ENCODE results near the gene RPP40.
A peak's percentile ranks its signal among the peaks of the same experiment; 100 is the strongest.

The RPP40 gene

GRCh38 chr6:5031150-5031549 is 27.3 kb upstream of the RPP40 start:
- H3K4me1 ChIP-seq (ENCODE audit: control insufficient read depth, insufficient read depth, low read length) = peaks cover 3% of the 10 kb centered on the region; the same call in 1 of the 2 replicates
- no peak overlapping the region for H3K4me3 ChIP-seq (ENCODE audit: low read depth, low read length)
- ChIA-PET POLR2A (interaction anchor here (1.2 to 1.5 kb wide), 2 partner anchors 28 to 1010 kb away, joined by 4 to 5 read pairs; partner anchors contain the start of gene RPP40), CTCF (interaction anchor here (0.5 to 2.4 kb wide), 45 partner anchors 9 to 1183 kb away, joined by 3 to 39 read pairs (median 4); no protein-coding TSS in a partner anchor)
- no peak overlapping the region for H3K27ac ChIP-seq (ENCODE audit: extremely low read depth, low read depth, low read length)
- no peaks in the 10 kb centered on the region for H3K36me3 ChIP-seq (ENCODE audit: control insufficient read depth in 2 of 2, insufficient read depth in 1 of 2, low read length in 2 of 2)
- no peak for TF ChIP-seq ZNF324 (tag by site-specific recombination; IDR thresholded peaks at IDR 0.05)
- TF ChIP-seq, protein P1, sequence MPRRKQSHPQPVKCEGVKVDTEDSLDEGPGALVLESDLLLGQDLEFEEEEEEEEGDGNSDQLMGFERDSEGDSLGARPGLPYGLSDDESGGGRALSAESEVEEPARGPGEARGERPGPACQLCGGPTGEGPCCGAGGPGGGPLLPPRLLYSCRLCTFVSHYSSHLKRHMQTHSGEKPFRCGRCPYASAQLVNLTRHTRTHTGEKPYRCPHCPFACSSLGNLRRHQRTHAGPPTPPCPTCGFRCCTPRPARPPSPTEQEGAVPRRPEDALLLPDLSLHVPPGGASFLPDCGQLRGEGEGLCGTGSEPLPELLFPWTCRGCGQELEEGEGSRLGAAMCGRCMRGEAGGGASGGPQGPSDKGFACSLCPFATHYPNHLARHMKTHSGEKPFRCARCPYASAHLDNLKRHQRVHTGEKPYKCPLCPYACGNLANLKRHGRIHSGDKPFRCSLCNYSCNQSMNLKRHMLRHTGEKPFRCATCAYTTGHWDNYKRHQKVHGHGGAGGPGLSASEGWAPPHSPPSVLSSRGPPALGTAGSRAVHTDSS (tag by site-specific recombination; IDR thresholded peaks at IDR 0.05) = no peak
- TF ChIP-seq, protein P2, sequence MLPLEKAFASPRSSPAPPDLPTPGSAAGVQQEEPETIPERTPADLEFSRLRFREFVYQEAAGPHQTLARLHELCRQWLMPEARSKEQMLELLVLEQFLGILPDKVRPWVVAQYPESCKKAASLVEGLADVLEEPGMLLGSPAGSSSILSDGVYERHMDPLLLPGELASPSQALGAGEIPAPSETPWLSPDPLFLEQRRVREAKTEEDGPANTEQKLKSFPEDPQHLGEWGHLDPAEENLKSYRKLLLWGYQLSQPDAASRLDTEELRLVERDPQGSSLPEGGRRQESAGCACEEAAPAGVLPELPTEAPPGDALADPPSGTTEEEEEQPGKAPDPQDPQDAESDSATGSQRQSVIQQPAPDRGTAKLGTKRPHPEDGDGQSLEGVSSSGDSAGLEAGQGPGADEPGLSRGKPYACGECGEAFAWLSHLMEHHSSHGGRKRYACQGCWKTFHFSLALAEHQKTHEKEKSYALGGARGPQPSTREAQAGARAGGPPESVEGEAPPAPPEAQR (tag by site-specific recombination; IDR thresholded peaks at IDR 0.05) = no peak
- TF ChIP-seq ZNF202 (tag by site-specific recombination; IDR thresholded peaks at IDR 0.05; ENCODE audit: borderline replicate concordance) = no peak
- TF ChIP-seq ZNF350 (tag by site-specific recombination; IDR thresholded peaks at IDR 0.05) = no peak
- no peak for TF ChIP-seq ZNF23 (tag by site-specific recombination; IDR thresholded peaks at IDR 0.05; ENCODE audit: borderline replicate concordance)
- no peak for TF ChIP-seq ZNF488 (tag by site-specific recombination; IDR thresholded peaks at IDR 0.05)
- no peak for TF ChIP-seq YY1 (tag by site-specific recombination; IDR thresholded peaks at IDR 0.05)
- no peak for TF ChIP-seq ZNF48 (tag by site-specific recombination; IDR thresholded peaks at IDR 0.05)
- TF ChIP-seq FEZF1 (tag by site-specific recombination; IDR thresholded peaks at IDR 0.05) = no peak
- H3K9me3 ChIP-seq (ENCODE audit: control insufficient read depth, insufficient read depth, low read depth, low read length) = no peaks in the 10 kb centered on the region

- Histone ChIP-seq H3K9me3 (ENCODE audit: control insufficient read depth, insufficient read depth, low read depth, low read length) (no peaks in the 10 kb centered on the region), H3K27ac (ENCODE audit: extremely low read depth, low read depth, low read length) (no peak overlapping the region), H3K36me3 (ENCODE audit: control insufficient read depth in 2 of 2, insufficient read depth in 1 of 2, low read length in 2 of 2) (no peaks in the 10 kb centered on the region), H3K4me3 (ENCODE audit: low read depth, low read length) (no peak overlapping the region), H3K4me1 (ENCODE audit: control insufficient read depth, insufficient read depth, low read length) (peaks cover 3% of the 10 kb centered on the region; the same call in 1 of the 2 replicates)
- ChIA-PET POLR2A (interaction anchor here (0.5 to 1.5 kb wide), 3 partner anchors 27 to 1009 kb away, joined by 4 to 5 read pairs (median 4); partner anchors contain the start of gene RPP40), CTCF (interaction anchor here (0.5 to 2.4 kb wide), 54 partner anchors 10 to 1182 kb away, joined by 3 to 39 read pairs (median 4); no protein-coding TSS in a partner anchor)
- TF ChIP-seq ZNF791 (tag by site-specific recombination; IDR thresholded peaks at IDR 0.05) (no peak), ZNF2 (tag by site-specific recombination; IDR thresholded peaks at IDR 0.05) (peak; percentile 70; the same call in 1 of the 2 replicates), ZNF311 (tag by site-specific recombination; IDR thresholded peaks at IDR 0.05; ENCODE audit: borderline replicate concordance) (no peak), ZNF561 (tag by site-specific recombination; IDR thresholded peaks at IDR 0.05; ENCODE audit: borderline replicate concordance) (peak; percentile 77; the same call in 1 of the 2 replicates), TRIM28 (IDR thresholded peaks at IDR 0.05; ENCODE audit: borderline replicate concordance, low read length) (peak; percentile 81), ZNF449 (tag by site-specific recombination; IDR thresholded peaks at IDR 0.05) (no peak), EGR2 (tag by site-specific recombination; IDR thresholded peaks at IDR 0.05; ENCODE audit: low read depth) (no peak), ZBTB21 (tag by site-specific recombination; IDR thresholded peaks at IDR 0.05) (0 out of 2 replicates have a peak, but pooled peaks have one; percentile 57), ZNF18 (tag by site-specific recombination; IDR thresholded peaks at IDR 0.05) (no peak), KLF8 (tag by site-specific recombination; IDR thresholded peaks at IDR 0.05) (0 out of 2 replicates have a peak, but pooled peaks have one; percentile 27), ZNF518A (tag by site-specific recombination; conservative IDR thresholded peaks at IDR 0.05; ENCODE audit: low read depth) (peak; percentile 51; the same call in 1 of the 2 replicates), GLIS2 (tag by site-specific recombination; IDR thresholded peaks at IDR 0.05) (no peak)
Measured at GRCh38 chr6:5030596-5031136, 26.8 kb upstream of the RPP40 start.
